Upper lobe of left lung (tissue), 4 donors: ENCODE measurements around the gene OSBPL8.

Experiments
- POLR2A ChIP-seq, 4 donors: fragments of 450-650 bp; IDR thresholded peaks; one replicate each; pipeline ENCODE4 v1.5.1; 2016 to 2017; ENCODE audit warnings: antibody characterized with exemption in 4 of 4, mild to moderate bottlenecking in 2 of 4
- POLR2AphosphoS5 ChIP-seq, 2 donors: sonication (generic); formaldehyde crosslinking; IDR thresholded peaks; one replicate each; pipeline ENCODE4 v1.5.1; 2017; ENCODE audit warnings: antibody characterized with exemption in 2 of 2
- TF ChIP-seq, protein P1 (sequence below), 6 experiments: fragments of 450-650 bp in 4 of 6; fragments of 200-600 bp in 2 of 6; sonication (generic) in 2 of 6; IDR thresholded peaks; one replicate each; pipeline ENCODE4 v1.5.1; 2016 to 2019; ENCODE audit warnings: antibody characterized with exemption in 6 of 6

DNA sequence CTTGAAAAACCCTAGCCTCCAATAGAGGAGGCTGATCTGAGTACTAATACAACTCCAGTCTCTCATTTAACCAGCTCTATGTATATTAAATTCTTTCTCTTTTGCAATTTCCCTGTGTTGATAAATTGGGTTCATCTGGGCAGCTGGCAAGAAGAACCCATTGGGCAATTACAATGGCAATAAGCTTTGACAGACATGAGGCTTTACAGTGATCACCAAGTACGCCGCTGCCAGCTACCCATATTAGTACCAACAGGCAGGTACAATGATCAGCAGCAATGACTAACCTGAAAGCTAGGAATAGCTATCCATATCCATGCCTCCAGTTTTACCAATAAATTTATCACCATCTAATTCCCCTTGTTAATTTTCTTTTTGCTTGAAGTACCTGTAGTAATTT, 54.5 kb downstream of the OSBPL8 start:
- no peak for TF ChIP-seq POLR2A (IDR thresholded peaks at IDR 0.05)
- TF ChIP-seq, protein P1, sequence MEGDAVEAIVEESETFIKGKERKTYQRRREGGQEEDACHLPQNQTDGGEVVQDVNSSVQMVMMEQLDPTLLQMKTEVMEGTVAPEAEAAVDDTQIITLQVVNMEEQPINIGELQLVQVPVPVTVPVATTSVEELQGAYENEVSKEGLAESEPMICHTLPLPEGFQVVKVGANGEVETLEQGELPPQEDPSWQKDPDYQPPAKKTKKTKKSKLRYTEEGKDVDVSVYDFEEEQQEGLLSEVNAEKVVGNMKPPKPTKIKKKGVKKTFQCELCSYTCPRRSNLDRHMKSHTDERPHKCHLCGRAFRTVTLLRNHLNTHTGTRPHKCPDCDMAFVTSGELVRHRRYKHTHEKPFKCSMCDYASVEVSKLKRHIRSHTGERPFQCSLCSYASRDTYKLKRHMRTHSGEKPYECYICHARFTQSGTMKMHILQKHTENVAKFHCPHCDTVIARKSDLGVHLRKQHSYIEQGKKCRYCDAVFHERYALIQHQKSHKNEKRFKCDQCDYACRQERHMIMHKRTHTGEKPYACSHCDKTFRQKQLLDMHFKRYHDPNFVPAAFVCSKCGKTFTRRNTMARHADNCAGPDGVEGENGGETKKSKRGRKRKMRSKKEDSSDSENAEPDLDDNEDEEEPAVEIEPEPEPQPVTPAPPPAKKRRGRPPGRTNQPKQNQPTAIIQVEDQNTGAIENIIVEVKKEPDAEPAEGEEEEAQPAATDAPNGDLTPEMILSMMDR (IDR thresholded peaks at IDR 0.05), result no peak
- no peak for TF ChIP-seq POLR2AphosphoS5 (IDR thresholded peaks at IDR 0.05)
